T-helper 2 cell (primary cell): ENCODE results near the gene RERE.
A peak's percentile ranks its signal among the peaks of the same experiment; 100 is the strongest.

ENCODE experiments used
- DNase-seq, 5 experiments: peaks; one replicate each; pipeline versions ENCODE4 v3.0.0 to v3.0.0-alpha.2; 2012 to 2022

The RERE gene

GRCh38 chr1:8438489-8438888 is 379.0 kb downstream of the RERE start:
- DNase-seq, result no peak

GRCh38 chr1:8437347-8437746 is 380.1 kb downstream of the RERE start:
- no peak for DNase-seq

DNA sequence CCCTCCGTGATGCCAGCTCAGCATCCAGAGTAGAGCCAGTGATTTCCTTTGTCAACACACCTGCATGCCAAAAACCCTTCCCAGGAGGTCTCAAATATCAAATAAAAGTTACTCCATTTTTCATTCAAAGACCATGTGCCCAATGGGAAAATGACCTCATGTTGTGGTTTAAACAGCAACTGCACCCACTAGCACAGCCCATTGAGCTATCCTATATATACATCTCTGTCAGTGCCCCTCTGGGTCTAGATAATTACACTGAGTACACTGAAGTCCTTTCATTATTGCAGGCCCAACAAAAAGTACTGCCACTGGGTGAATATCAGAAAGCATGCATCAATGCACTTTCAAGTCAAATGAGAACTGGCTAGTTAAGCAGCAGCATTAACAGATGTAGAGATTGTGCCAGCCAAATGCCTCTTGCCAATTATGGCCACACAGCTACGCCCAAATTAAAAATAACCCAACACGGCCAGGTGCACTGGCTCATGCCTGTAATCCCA is 381.8 kb downstream of the RERE start:
- no peak for DNase-seq

GRCh38 chr1:8434101-8434500 is 383.3 kb downstream of the RERE start:
- no peak for DNase-seq

DNA sequence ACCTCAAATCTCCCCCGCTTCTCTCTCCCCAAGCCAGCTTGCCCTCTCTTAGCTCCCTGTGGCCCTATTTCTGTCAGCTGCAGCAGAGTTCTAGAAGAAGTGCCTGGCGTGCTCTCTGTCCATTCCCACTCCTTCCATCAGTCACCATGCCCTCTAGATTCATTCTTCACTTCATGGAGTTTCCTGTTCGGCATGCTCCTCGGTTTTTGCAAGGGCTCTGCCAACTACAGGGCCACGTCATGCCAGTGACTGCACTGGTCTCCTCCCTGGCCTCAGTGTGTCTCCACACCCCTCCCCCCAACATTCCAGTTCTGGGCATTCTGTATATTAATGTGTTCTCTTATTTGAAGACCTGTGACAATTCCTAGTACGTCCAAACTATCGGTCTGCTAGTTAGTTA is 385.7 kb downstream of the RERE start:
- no peak for DNase-seq

DNA sequence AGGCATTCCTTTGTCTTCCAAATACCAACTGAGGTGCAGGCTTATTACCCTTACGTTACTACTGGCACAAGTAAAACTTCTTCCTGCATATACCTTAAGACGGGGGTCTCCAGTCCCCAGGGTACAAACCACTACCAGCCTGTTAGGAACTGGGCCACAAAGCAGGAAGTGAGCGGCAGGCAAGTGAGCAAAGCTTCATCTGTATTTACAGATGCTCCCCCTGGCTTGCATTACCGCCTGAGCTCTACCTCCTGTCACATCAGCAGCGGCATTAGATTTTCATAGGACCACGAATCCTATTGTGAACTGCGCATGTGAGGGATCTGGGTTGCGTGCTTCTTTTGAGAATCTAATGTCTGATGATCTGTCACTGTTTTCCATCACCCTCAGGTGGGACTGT is 386.4 kb downstream of the RERE start:
- peak in 2 of 5 experiments; percentile 12 to 67 for DNase-seq

DNA sequence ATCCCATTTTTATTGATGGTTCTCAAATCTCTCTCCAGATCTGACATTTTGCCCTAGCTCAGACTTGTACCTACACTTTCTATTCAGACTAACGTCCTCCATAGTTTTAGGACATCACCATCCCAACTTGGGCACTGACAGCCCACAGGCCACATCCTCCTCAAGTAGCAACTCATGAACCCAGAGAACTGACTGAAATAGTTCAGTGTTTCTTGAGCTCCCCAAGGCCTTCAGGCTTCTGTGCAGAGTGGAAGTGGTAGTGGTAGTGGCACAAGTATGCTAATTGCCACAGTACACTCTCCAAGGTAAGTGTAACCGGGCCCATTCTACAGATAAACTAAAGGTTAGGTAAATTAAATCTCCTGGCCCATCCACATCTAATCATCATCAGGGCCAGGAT is 387.0 kb downstream of the RERE start:
- peak in 1 of 5 experiments; percentile 86 for DNase-seq

DNA sequence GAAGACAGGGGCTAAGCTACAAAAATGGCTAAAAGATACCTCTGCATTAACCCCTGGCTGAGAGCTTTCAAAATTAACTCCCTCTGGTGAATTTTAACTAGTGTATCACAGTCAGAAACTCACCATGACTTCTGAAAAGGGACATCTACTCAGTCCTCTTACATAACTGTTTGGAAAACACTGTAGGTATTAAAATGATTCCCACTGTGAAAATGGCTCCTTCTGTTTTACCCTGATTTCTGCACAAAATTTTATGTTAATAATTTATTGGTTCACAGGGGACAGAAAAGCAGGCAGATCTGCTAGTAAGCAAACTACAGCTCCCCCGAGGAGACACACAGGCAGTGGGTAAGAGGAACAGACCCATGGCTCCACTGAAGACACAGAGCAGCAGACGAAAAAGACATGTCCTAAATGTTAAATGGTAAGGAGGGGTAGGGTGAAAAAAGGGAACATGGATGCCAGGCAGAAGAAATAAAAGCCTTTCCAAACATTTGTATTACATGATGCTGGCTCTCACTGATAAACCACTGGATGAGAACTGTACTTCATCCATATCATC is 387.8 kb downstream of the RERE start:
- DNase-seq, result no peak

- DNase-seq, result no peak
These were observed 389.0 kb downstream of the RERE start for GRCh38 chr1:8428441-8428840.

DNA sequence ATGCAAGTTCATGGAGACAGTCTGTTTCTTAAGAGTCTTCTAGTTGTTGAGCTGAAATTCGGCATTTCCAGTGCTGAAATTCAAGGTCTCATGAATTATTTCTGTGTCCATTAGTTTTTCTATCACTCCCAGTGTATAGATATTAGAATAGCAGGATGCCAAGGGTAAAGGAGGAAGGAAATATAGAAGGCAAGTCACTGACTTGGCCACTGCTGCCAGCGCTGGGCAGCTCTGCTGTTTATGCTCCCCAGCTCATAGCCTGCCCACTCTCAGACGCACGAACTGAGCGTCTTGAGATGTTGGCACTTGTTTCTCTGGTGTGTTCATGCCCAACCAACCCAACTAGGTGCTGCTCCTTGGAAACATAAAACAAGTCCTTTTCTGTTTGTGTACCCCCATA is 389.5 kb downstream of the RERE start:
- DNase-seq, result no peak

GRCh38 chr1:8427493-8427892 is 389.9 kb downstream of the RERE start:
- peak in 2 of 5 experiments; percentile 69 to 87 for DNase-seq

DNA sequence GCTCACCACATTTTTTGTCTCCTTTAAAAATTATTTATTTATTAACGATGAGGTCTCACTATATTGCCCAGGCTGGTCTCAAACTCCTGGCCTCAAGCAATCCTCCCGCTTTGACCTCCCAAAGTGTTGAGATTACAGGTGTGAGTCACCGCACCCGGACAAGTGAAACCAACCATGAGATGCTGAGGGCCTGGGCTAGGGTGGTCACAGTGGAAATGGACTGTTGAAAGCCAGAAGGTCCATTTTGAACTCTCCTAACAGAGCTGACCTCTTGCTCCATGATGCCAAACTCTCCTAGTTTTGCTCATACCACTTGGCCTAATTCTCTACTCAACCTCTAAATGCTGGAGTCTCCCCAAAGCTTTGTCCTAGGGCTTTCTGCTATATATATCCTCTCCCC is 390.4 kb downstream of the RERE start:
- no peak for DNase-seq

- DNase-seq, result no peak
These were observed 391.7 kb downstream of the RERE start for GRCh38 chr1:8425781-8426161.

- DNase-seq, result peak in 1 of 5 experiments; percentile 42
These were observed 392.2 kb downstream of the RERE start for GRCh38 chr1:8425150-8425780.

GRCh38 chr1:8424539-8425116 is 392.8 kb downstream of the RERE start:
- DNase-seq, result peak in 3 of 5 experiments; percentile 31 to 85 (median 38)

- DNase-seq, result peak; percentile 18 to 70 (median 36)
These were observed 393.5 kb downstream of the RERE start for GRCh38 chr1:8423692-8424538.

GRCh38 chr1:8423269-8423691 is 394.2 kb downstream of the RERE start:
- peak; percentile 13 to 47 (median 20) for DNase-seq

DNA sequence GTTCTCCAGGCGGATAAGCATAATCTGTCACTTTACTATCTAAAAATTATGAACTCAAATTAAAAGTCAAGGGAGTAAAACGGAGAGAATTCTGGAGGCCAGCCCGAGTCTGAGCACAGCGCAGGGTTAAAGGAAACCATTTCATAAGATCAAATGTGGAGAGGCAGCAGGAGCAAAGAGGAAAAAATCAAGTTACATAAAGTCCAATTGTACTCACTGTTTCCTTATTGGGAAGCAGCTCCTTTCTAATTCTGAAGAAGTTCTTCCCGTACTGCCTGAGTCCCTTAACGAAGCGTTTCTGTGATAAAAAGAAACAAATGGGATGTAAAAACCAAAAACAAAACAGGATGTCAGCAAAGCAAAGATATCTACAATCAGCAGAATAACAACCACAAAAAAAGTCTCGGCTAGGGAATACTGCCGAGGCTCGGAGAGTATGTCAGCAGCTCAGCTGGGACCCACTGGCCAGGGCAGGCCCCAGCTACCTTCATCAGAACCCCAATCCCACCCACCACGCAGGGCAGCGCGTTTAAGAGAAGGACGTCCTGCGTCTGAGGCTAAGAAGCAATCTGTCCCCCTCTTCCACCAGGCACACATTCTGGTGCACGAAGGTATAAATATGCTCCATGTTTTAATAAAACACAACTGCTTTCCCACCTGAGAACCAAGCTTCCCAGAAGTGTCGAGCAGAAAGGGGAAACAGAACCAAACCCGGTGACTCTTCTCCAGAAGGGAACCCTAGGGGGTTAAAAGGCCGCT is 394.8 kb downstream of the RERE start:
- DNase-seq, result peak in 2 of 5 experiments; percentile 7 to 43

DNA sequence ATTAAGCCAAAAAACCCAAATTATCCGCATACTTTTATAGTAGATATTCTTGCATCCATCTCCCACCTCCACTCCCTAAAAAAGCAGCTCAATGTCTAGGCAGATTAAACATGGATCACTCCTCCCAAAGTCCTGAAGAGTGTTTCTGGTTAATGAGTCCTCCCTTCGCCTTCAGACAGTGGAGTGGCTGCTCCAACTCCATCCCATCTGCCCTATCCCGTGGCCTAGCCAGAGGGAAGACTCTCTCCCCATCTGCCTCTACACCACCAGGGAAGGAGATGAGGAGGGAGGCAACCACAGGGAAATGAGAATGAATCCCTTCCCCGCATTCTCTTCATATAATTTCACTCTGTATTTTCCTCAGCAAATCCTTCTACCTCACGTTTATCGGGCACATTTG is 395.7 kb downstream of the RERE start:
- DNase-seq, result no peak

GRCh38 chr1:8420318-8420717 is 397.1 kb downstream of the RERE start:
- DNase-seq, result no peak

GRCh38 chr1:8419861-8420260 is 397.6 kb downstream of the RERE start:
- no peak for DNase-seq

DNA sequence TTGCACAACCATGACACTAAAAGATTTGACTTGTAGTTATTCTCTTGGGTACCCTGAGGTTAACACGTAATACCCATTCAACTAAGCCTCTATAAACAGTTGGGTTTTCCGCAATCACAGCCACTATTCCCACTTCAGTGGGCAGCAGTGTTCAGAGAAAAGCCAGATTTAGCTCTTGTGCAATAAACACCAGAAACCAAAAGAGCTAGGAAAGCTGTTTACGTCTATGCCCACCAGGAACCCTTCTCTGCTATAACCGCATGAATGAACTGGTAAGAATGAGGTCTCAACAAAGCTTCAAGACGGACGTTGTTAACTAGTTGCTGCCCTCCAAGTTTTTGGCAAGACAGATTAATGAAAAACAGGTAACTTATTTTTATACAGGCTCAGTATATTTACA is 398.3 kb downstream of the RERE start:
- no peak for DNase-seq

- DNase-seq, result no peak
These were observed 399.1 kb downstream of the RERE start for GRCh38 chr1:8418301-8418700.
